H1 (cell line): ENCODE data around the gene TAS2R40. TPM values are rescaled to one million over a fixed set of nuclear protein-coding genes. Genes with fewer than 3 reads are reported as not detected.

Source experiments
- CTCF ChIA-PET: fragments of 300-600 bp; sonication (Branson Sonifier 250); formaldehyde crosslinking; loops from one replicate; lab custom pipeline; 2021; ENCODE audit not compliant: partially characterized antibody; lab: Charles Lee
- POLR2A ChIA-PET: fragments of 300-600 bp; sonication (Branson Sonifier 250); formaldehyde crosslinking; loops from one replicate; lab custom pipeline; 2021; ENCODE audit warnings: inconsistent platforms; ENCODE audit not compliant: partially characterized antibody; lab: Charles Lee
- DNase-seq, 2 experiments: peaks; one replicate each; pipeline versions ENCODE4 v3.0.0 to v3.0.0-alpha.2; 2010 to 2022; ENCODE audit warnings: low spot score in 2 of 2, low read depth in 1 of 2, mixed read lengths in 1 of 2
- FAIRE-seq: peaks from 2 replicates; lab custom pipeline; 2011; peaks lifted over from hg19 to GRCh38; lab: Jason Lieb, UNC
- H2AFZ ChIP-seq: 2 replicates; pipeline ENCODE4 v1.8.1; 2012; ENCODE audit warnings: low read length, inconsistent platforms
- H2AK5ac ChIP-seq: 2 replicates; pipeline ENCODE4 v1.6.1; 2013; ENCODE audit warnings: low read depth, low read length
- H2BK120ac ChIP-seq: replicated peaks from 2 replicates; pipeline ENCODE3; 2013; ENCODE audit warnings: low read depth, low read length, inconsistent platforms
- H2BK12ac ChIP-seq: 2 replicates; pipeline ENCODE4 v1.6.1; 2013; ENCODE audit warnings: low read depth, low read length
- H2BK15ac ChIP-seq: 2 replicates; pipeline ENCODE4 v1.6.1; 2013; ENCODE audit warnings: low read length
- H2BK20ac ChIP-seq: 2 replicates; pipeline ENCODE4 v1.6.1; 2013; ENCODE audit warnings: low read length
- H2BK5ac ChIP-seq: 2 replicates; pipeline ENCODE4 v1.6.1; 2013; ENCODE audit warnings: low read depth, low read length
- H3K14ac ChIP-seq: 2 replicates; pipeline ENCODE4 v1.6.1; 2013; ENCODE audit warnings: inconsistent platforms; ENCODE audit not compliant: insufficient read length
- H3K18ac ChIP-seq: 2 replicates; pipeline ENCODE4 v1.6.1; 2013; ENCODE audit warnings: low read length; ENCODE audit errors: extremely low read depth
- H3K23ac ChIP-seq: 2 replicates; pipeline ENCODE4 v1.6.1; 2013; ENCODE audit warnings: inconsistent platforms; ENCODE audit not compliant: insufficient read length
- H3K23me2 ChIP-seq: 2 replicates; pipeline ENCODE4 v1.6.1; 2013; ENCODE audit warnings: low read depth, low read length
- H3K27ac ChIP-seq: 2 replicates; pipeline ENCODE4 v1.6.1; 2011; ENCODE audit warnings: low read depth, low read length, inconsistent platforms
- H3K27me3 ChIP-seq, 4 experiments: replicated peaks in 1 of 4; 1 replicate in 1 of 4; 2 replicates in 3 of 4; pipeline versions ENCODE4 v1.6.1 to v1.8.1; 2011 to 2013; ENCODE audit warnings: low read length in 3 of 4, mild to moderate bottlenecking in 3 of 4, inconsistent platforms in 2 of 4, mixed read lengths in 2 of 4, moderate library complexity in 1 of 4; ENCODE audit not compliant: control insufficient read depth in 3 of 4, insufficient read depth in 3 of 4; ENCODE audit errors: extremely low read depth in 1 of 4
- H3K36me3 ChIP-seq, 4 experiments: 2 replicates each; pipeline versions ENCODE4 v1.6.1 to v1.8.1; 2011 to 2013; ENCODE audit warnings: mild to moderate bottlenecking in 4 of 4, low read length in 3 of 4, moderate library complexity in 2 of 4, control low read depth in 1 of 4, inconsistent platforms in 1 of 4; ENCODE audit not compliant: insufficient read depth in 4 of 4, control insufficient read depth in 2 of 4
- H3K4ac ChIP-seq: replicated peaks from 2 replicates; pipeline ENCODE3; 2013; ENCODE audit warnings: low read length, low read depth, mixed read lengths, inconsistent platforms; ENCODE audit not compliant: insufficient read length
- H3K4me1 ChIP-seq, 4 experiments: replicated peaks in 1 of 4; 1 replicate in 1 of 4; 2 replicates in 3 of 4; pipeline versions ENCODE4 v1.6.1 to v1.8.1; 2011 to 2013; ENCODE audit warnings: low read length in 3 of 4, inconsistent platforms in 2 of 4, mixed read lengths in 1 of 4; ENCODE audit not compliant: insufficient read depth in 4 of 4, control insufficient read depth in 3 of 4
- H3K4me2 ChIP-seq, 2 experiments: 2 replicates each; pipeline versions ENCODE4 v1.6.1 to v1.8.1; 2011 to 2013; ENCODE audit warnings: low read depth in 2 of 2, low read length in 2 of 2, control low read depth in 1 of 2, inconsistent platforms in 1 of 2, mild to moderate bottlenecking in 1 of 2; ENCODE audit not compliant: insufficient read depth in 1 of 2
- H3K4me3 ChIP-seq, 4 experiments: fragments of 200-600, 300-600 bp in 1 of 4; sonication (generic), shearing (Covaris generic), sonication (Bioruptor Twin) in 1 of 4; 2 replicates each; pipeline versions ENCODE4 v1.5.1 to v1.8.1; 2011 to 2016; ENCODE audit warnings: low read length in 4 of 4, low read depth in 3 of 4, control low read depth in 2 of 4, inconsistent platforms in 2 of 4, mild to moderate bottlenecking in 2 of 4, mixed read lengths in 1 of 4, moderate library complexity in 1 of 4; ENCODE audit not compliant: insufficient read depth in 2 of 4; ENCODE audit errors: extremely low read depth in 1 of 4
- H3K56ac ChIP-seq: replicated peaks from 2 replicates; pipeline ENCODE3; 2013; ENCODE audit warnings: low read depth, mild to moderate bottlenecking, mixed read lengths, low read length, inconsistent platforms; ENCODE audit not compliant: insufficient read length
- H3K79me1 ChIP-seq: 2 replicates; pipeline ENCODE4 v1.6.1; 2013; ENCODE audit warnings: low read depth, low read length, control low read depth
- H3K79me2 ChIP-seq, 2 experiments: 2 replicates each; pipeline versions ENCODE4 v1.6.1 to v1.8.1; 2012 to 2013; ENCODE audit warnings: low read length in 2 of 2, mild to moderate bottlenecking in 2 of 2, inconsistent platforms in 1 of 2; ENCODE audit not compliant: insufficient read depth in 2 of 2, control insufficient read depth in 1 of 2
- H3K9ac ChIP-seq, 4 experiments: replicated peaks in 1 of 4; 1 replicate in 1 of 4; 2 replicates in 3 of 4; pipeline versions ENCODE4 v1.6.1 to v1.8.1; 2011 to 2013; ENCODE audit warnings: low read depth in 3 of 4, low read length in 3 of 4, control low read depth in 2 of 4, mild to moderate bottlenecking in 2 of 4, moderate library complexity in 2 of 4, inconsistent platforms in 1 of 4; ENCODE audit errors: extremely low read depth in 1 of 4
- H3K9me3 ChIP-seq, 2 experiments: 2 replicates each; pipeline versions ENCODE4 v1.6.1 to v1.8.1; 2012 to 2013; ENCODE audit warnings: mild to moderate bottlenecking in 2 of 2, moderate library complexity in 2 of 2, control low read depth in 1 of 2, inconsistent platforms in 1 of 2, low read depth in 1 of 2, low read length in 1 of 2, mixed read lengths in 1 of 2; ENCODE audit not compliant: insufficient read depth in 2 of 2
- H4K20me1 ChIP-seq, 2 experiments: replicated peaks in 1 of 2; 2 replicates each; pipeline versions ENCODE3 to v1.8.1; 2011 to 2013; ENCODE audit warnings: inconsistent platforms in 2 of 2, low read length in 2 of 2, mild to moderate bottlenecking in 1 of 2; ENCODE audit not compliant: insufficient read depth in 2 of 2, control insufficient read depth in 1 of 2
- H4K5ac ChIP-seq: 2 replicates; pipeline ENCODE4 v1.6.1; 2013; ENCODE audit warnings: low read length, low read depth, mixed read lengths, inconsistent platforms; ENCODE audit not compliant: insufficient read length
- H4K8ac ChIP-seq: 2 replicates; pipeline ENCODE4 v1.8.0; 2013; ENCODE audit warnings: mild to moderate bottlenecking, moderate library complexity, low read length, inconsistent platforms; ENCODE audit not compliant: insufficient read depth; ENCODE audit errors: extremely low read depth
- H4K91ac ChIP-seq: replicated peaks from 2 replicates; pipeline ENCODE3; 2013; ENCODE audit warnings: low read length, mixed read lengths, inconsistent platforms; ENCODE audit not compliant: insufficient read length
- ATF3 ChIP-seq: IDR thresholded peaks from 2 replicates; pipeline ENCODE4 v1.6.1; 2011; ENCODE audit warnings: low read depth, mild to moderate bottlenecking, low read length; ENCODE audit not compliant: insufficient read depth
- CBX8 ChIP-seq: fragments of 300-800, 300-1000 bp; sonication (generic); IDR thresholded peaks from 2 replicates; pipeline ENCODE4 v1.7.1; 2016; ENCODE audit warnings: low read depth, low read length, borderline replicate concordance
- E2F6 ChIP-seq: IDR thresholded peaks from 2 replicates; pipeline ENCODE4 v1.6.1; 2012; ENCODE audit warnings: inconsistent platforms
- EZH2 ChIP-seq: fragments of 200-600 bp; sonication (generic); IDR thresholded peaks from 2 replicates; pipeline ENCODE4 v1.7.1; 2012; ENCODE audit warnings: low read depth, mild to moderate bottlenecking, moderate library complexity, low read length, inconsistent platforms; ENCODE audit not compliant: severe bottlenecking
- KDM5A ChIP-seq: fragments of 200-600 bp; IDR thresholded peaks from 2 replicates; pipeline ENCODE4 v1.7.1; 2012; ENCODE audit warnings: mild to moderate bottlenecking, low read length, inconsistent platforms, mixed read lengths
- MAFK ChIP-seq: IDR thresholded peaks from 2 replicates; pipeline ENCODE4 v1.6.1; 2012; ENCODE audit warnings: low read depth, mild to moderate bottlenecking, improper control_type of control experiment, low read length
- POU5F1 ChIP-seq: IDR thresholded peaks from 2 replicates; pipeline ENCODE4 v1.6.1; 2011; ENCODE audit warnings: low read depth, mild to moderate bottlenecking, low read length, moderate library complexity
- RNF2 ChIP-seq: fragments of 200-900, 300-1000 bp; sonication (generic); IDR thresholded peaks from 2 replicates; pipeline ENCODE4 v1.7.1; 2016; ENCODE audit warnings: borderline replicate concordance, low read depth, mild to moderate bottlenecking, antibody characterized with exemption, low read length; ENCODE audit not compliant: poor library complexity, severe bottlenecking; ENCODE audit errors: missing control alignments
- SP4 ChIP-seq: IDR thresholded peaks from 2 replicates; pipeline ENCODE4 v1.6.1; 2012; ENCODE audit warnings: low read length, inconsistent platforms
- TAF1 ChIP-seq: IDR thresholded peaks from 2 replicates; pipeline ENCODE4 v1.6.1; 2011; ENCODE audit warnings: mild to moderate bottlenecking, low read depth, low read length
- WGBS, 2 experiments: shearing (Covaris generic) in 1 of 2; methylation state at CpG; one replicate each; pipeline versions ENCODE4 v1.1.6 to v1.1.7; 2013 to 2015; ENCODE audit warnings: low lambda C conversion rate in 2 of 2, mixed read lengths in 2 of 2, inconsistent platforms in 1 of 2, low coverage in 1 of 2, missing lambda C conversion rate in 1 of 2; ENCODE audit not compliant: insufficient replicate concordance in 2 of 2, insufficient coverage in 1 of 2, insufficient read length in 1 of 2; ENCODE audit errors: extremely low coverage in 1 of 2, missing lambda C conversion rate in 1 of 2; 5-methylcytosine and 5-hydroxymethylcytosine counted together
- polyA plus RNA-seq, 7 experiments: library from polyadenylated mRNA; depleted of rRNA in 3 of 7; stranded (reverse) in 5 of 7; unstranded in 2 of 7; fragments of >200 nt in 5 of 7; fragments of 200-250 nt in 2 of 7; gene quantifications; 1 replicate in 5 of 7; 2 replicates in 1 of 7; 4 replicates in 1 of 7; pipeline versions ENCODE4 v1.2.1 to v1.2.3, GENCODE V29; 2011 to 2013; ENCODE audit warnings: missing spikeins in 2 of 7, mixed read lengths in 2 of 7
- total RNA-seq: library from RNA; stranded (reverse); fragmentation: NEBNext Ultra II Directional; extraction: Animal tissue kit (Norgen Biotek cat#: 25700); gene quantifications from 2 replicates; pipeline ENCODE4 v1.2.1, GENCODE V29; 2021

Gene TAS2R40
- total and polyA plus RNA-seq, 2 of the 8 experiments (the other 6 are each of a cell fraction or from before 2014, with no cell fraction given): not detected

GRCh38 chr7:143271240-143271639 lies 49.4 kb downstream of the TAS2R40 start:
- TF ChIP-seq SP4: no peak
- no peak for TF ChIP-seq KDM5A
- no peak for TF ChIP-seq EZH2
- no peak for TF ChIP-seq CBX8
- no peak for TF ChIP-seq POU5F1
- no peak for TF ChIP-seq TAF1
- no peak for TF ChIP-seq E2F6
- TF ChIP-seq ATF3: no peak
- no peak for TF ChIP-seq MAFK
- TF ChIP-seq RNF2: no peak
- Histone ChIP-seq H3K36me3 (peaks cover 0 to 6% (median 1%) of the 10 kb centered on the region in 4 experiments; a peak in 3 of 8 replicates), H4K5ac (no peak overlapping the region), H3K79me1 (no peaks in the 10 kb centered on the region), H3K79me2 (no peaks in the 10 kb centered on the region), H3K18ac (no peak overlapping the region), H3K4me2 (no peak overlapping the region), H3K4me3 (no peak overlapping the region), H3K4me1 (no peaks in the 10 kb centered on the region), H3K23me2 (no peaks in the 10 kb centered on the region), H4K20me1 (no peaks in the 10 kb centered on the region), H2BK5ac (no peak overlapping the region), H2AFZ (no peak overlapping the region), H3K14ac (no peak overlapping the region), H3K4ac (no peak overlapping the region), H3K56ac (no peak overlapping the region), H3K9ac (no peak overlapping the region), H3K9me3 (no peaks in the 10 kb centered on the region), H2BK20ac (no peak overlapping the region), H3K27me3 (no peaks in the 10 kb centered on the region), H2AK5ac (no peak overlapping the region), H3K27ac (no peak overlapping the region), H2BK12ac (no peak overlapping the region), H2BK15ac (no peak overlapping the region), H2BK120ac (no peak overlapping the region), H4K91ac (no peak overlapping the region), H4K8ac (no peak overlapping the region), H3K23ac (no peak overlapping the region)
- ChIA-PET POLR2A (no interaction called here), CTCF (interaction anchor here (0.6 kb wide), 1 partner anchor 193 kb away, joined by 3 read pairs; no protein-coding TSS in a partner anchor)
- FAIRE-seq (no peak), DNase-seq (no peak)
- WGBS, 2 experiments: 100% methylated on average over 1 of the region's 1 CpG; no CpG with 5 or more reads in 1 of the 2 experiments
